Measurements from ENCODE around the gene ROM1.
"Not testable (repeated sequence)": the region's sequence is repeated elsewhere in the genome, so short reads cannot be mapped to it uniquely, and the experiment has no call there.

Gene ROM1

DNA sequence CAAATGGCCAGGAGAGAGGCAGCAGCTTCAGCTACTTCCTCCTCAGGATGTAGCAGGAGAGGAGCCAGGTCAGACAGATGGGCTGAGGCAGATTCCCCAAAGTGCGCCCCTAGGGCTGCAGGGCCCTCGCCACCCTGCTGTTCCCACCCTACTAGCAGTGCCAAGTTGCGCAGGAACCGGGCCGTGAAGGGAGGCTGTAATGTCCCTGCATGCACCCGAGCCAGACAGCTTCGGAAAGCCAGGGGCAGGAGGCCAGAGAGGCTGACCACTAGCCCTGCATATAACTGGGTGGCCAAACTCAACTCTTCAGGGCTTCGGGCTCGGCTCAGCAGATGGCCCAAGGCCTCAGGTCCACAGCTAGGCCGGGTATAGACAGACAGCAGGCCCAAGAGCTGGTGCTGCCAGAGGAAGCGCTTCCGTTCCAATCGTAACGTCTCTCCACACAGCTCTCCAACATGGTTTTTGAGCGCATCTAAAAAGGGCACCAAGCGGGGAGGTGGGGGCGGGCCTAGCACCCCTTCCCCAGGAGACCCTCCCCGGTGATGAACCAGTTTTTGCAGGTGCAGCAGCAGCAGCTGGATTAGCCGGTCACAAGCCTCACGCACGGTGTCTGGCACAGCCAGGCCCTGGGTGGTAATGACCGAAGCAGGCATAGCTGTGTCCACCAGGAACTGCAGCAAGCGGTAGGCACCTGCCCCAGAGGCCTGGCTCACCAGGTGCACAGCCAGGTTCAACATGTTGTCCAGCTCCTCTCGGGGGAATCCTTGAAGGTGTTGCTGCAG, 35.3 kb downstream of the ROM1 start:
- DNase-seq (ENCODE audit: extremely low read depth in 1 of 2, low read depth in 1 of 2): no peak

DNA sequence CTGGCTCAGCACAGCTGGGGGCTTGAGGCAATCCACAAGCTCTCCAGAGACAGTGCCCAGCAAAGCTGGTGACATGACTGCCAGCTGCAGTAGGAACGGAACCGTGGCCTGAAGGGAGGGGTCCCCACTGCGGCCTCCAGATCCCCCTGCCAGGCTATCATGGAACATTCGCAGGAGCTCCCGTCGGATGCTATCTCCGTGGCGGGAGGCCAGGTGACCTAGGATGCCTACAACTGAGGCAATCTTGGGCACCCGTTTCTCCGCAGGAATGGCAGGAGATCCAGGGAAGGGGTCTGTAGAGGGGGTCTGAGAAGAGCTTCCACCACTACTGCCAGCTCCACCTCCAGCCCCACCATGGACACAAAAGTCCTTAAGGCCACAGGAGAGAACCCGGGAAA, 35.9 kb downstream of the ROM1 start:
- DNase-seq (ENCODE audit: extremely low read depth in 1 of 2, low read depth in 1 of 2): no peak

GRCh38 chr11:62649486-62649885, 36.4 kb downstream of the ROM1 start:
- no peak for DNase-seq (ENCODE audit: extremely low read depth in 1 of 2, low read depth in 1 of 2)

GRCh38 chr11:62650283-62650682, 37.2 kb downstream of the ROM1 start:
- not testable (repeated sequence) for DNase-seq (ENCODE audit: extremely low read depth in 1 of 2, low read depth in 1 of 2)

- no peak for DNase-seq (ENCODE audit: extremely low read depth in 1 of 2, low read depth in 1 of 2)
Observed at GRCh38 chr11:62652161-62653006, 39.3 kb downstream of the ROM1 start.

- no peak for DNase-seq (ENCODE audit: extremely low read depth in 1 of 2, low read depth in 1 of 2)
Observed at GRCh38 chr11:62654297-62654696, 41.2 kb downstream of the ROM1 start.

- DNase-seq (ENCODE audit: extremely low read depth in 1 of 2, low read depth in 1 of 2): no peak
Observed at GRCh38 chr11:62656796-62657429, 43.9 kb downstream of the ROM1 start.

DNA sequence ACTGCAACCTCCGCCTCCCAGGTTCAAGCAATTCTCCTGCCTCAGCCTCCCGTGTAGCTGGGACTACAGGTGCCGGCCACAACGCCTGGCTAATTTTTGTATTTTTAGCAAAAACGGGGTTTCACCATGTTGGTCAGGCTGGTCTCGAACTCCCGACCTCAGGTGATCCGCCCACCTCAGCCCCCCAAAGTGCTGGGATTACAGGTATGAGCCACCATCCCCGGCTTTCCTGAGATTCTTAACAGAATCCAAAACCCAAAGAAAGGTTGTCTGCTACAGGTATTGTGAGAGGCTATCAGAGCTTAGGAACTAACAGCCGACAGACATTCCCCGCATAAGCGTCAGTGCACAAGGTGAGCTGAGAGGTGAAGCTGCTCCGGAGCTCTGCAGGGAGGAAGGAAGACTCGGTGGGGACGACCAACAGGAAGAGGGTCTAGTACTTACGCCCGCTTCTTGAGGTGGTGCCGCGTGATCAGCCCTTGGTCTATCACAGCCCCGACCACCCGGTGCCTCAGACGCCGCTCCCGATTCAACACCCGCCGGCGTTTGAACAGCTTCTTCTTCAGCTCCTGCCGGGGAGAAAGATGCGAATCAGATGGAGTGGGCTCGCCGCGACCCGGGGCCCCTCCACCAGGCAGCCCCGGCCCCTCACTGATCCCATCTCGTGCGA, 51.5 kb downstream of the ROM1 start:
- DNase-seq (ENCODE audit: extremely low read depth in 1 of 2, low read depth in 1 of 2): peak in 1 of 2 donors; percentile 44

Measured in stimulated activated CD8-positive, alpha-beta memory T cell treated with anti-CD3 and anti-CD28 coated beads, Interleukin-7, amount 100 ng/mL, for 48 hours (primary cell).